Lower lobe of right lung (tissue), 2 donors: ENCODE data around the gene MACROD2. TPM values are rescaled to one million over a fixed set of nuclear protein-coding genes. Genes with fewer than 3 reads are reported as not detected.
A peak's percentile ranks its signal among the peaks of the same experiment; 100 is the strongest.
"Not testable (repeated sequence)": the region's sequence is repeated elsewhere in the genome, so short reads cannot be mapped to it uniquely, and the experiment has no call there.

Source experiments
- ATAC-seq, 2 donors: fragments of 200-7000 bp; cut with Tn5 transposase; one replicate each; pipeline ENCODE4 v1.9.1; 2020 to 2022; ENCODE audit warnings: mild to moderate bottlenecking in 2 of 2, moderate library complexity in 2 of 2
- DNase-seq: peaks from one replicate; pipeline ENCODE4 v3.0.0-alpha.2; 2020
- H3K27ac ChIP-seq: fragments of 200-600 bp; one replicate; pipeline ENCODE4 v1.8.0; 2022
- H3K27me3 ChIP-seq: fragments of 200-600 bp; one replicate; pipeline ENCODE4 v1.8.0; 2022; ENCODE audit warnings: low read depth
- H3K36me3 ChIP-seq: fragments of 200-600 bp; one replicate; pipeline ENCODE4 v1.8.0; 2022; ENCODE audit warnings: mild to moderate bottlenecking
- H3K4me1 ChIP-seq: fragments of 200-600 bp; one replicate; pipeline ENCODE4 v1.8.0; 2022
- H3K4me3 ChIP-seq: fragments of 200-600 bp; one replicate; pipeline ENCODE4 v1.8.0; 2022; ENCODE audit warnings: mild to moderate bottlenecking
- H3K9me3 ChIP-seq: fragments of 200-600 bp; one replicate; pipeline ENCODE4 v1.8.0; 2022
- intact Hi-C: fragments of 100-400 bp; cut with DNase I; formaldehyde crosslinking; loops from one replicate; pipeline ENCODE4 v1.11.0; 2022
- total RNA-seq: library from RNA; stranded (reverse); fragmentation: NEBNext Ultra II Directional; extraction: Animal tissue kit (Norgen Biotek cat#: 25700); gene quantifications from one replicate; pipeline ENCODE4 v1.2.1, GENCODE V29; 2021
- TF ChIP-seq, protein P1 (sequence below): fragments of 200-600 bp; IDR thresholded peaks from one replicate; pipeline ENCODE4 v1.8.0; 2022; ENCODE audit warnings: antibody characterized with exemption, mild to moderate bottlenecking
- donor health status: DM: no; HTN: yes; CAD: no; lungs with severe emphysema.

Gene MACROD2
- total RNA-seq, 1 donor from 2014 or later = 73.0 TPM

DNA sequence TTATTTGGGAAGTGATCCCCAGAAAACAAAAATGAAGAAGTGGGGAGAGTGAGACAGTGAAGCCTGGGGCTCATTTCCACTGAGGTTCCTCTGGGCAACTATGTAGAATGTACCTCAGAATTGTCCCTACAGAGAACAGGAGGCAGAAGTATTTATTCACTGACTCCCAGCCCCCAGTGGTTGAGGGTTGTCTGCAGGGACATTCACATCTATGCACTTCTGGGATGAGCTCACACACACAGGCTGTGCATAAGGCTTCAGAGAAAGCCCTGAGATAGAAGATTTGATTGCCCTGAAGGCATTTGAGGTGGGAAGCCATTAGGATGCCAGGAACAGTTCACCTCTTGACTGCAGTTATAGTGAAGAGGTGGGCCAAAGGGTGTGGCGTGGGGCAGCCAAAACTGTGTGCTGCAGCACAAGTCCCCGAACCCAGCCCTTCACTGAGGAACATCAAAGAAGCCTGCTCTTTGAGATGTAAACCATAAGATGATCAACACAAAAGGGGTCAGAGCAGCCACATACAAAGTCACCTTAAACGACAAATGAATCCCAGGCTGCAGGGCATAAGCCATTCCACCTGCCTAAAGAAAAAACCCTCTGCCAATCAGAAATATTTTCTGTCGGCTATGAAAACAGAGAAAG lies 1195.9 kb downstream of the MACROD2 start:
- Histone ChIP-seq H3K4me1 (no peaks in the 10 kb centered on the region), H3K36me3 (no peaks in the 10 kb centered on the region), H3K27me3 (no peaks in the 10 kb centered on the region), H3K9me3 (no peaks in the 10 kb centered on the region), H3K4me3 (no peak overlapping the region), H3K27ac (no peak overlapping the region)
- DNase-seq (no peak), ATAC-seq (no peak)
- intact Hi-C loops = no loop called here
- TF ChIP-seq, protein P1, sequence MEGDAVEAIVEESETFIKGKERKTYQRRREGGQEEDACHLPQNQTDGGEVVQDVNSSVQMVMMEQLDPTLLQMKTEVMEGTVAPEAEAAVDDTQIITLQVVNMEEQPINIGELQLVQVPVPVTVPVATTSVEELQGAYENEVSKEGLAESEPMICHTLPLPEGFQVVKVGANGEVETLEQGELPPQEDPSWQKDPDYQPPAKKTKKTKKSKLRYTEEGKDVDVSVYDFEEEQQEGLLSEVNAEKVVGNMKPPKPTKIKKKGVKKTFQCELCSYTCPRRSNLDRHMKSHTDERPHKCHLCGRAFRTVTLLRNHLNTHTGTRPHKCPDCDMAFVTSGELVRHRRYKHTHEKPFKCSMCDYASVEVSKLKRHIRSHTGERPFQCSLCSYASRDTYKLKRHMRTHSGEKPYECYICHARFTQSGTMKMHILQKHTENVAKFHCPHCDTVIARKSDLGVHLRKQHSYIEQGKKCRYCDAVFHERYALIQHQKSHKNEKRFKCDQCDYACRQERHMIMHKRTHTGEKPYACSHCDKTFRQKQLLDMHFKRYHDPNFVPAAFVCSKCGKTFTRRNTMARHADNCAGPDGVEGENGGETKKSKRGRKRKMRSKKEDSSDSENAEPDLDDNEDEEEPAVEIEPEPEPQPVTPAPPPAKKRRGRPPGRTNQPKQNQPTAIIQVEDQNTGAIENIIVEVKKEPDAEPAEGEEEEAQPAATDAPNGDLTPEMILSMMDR = no peak

DNA sequence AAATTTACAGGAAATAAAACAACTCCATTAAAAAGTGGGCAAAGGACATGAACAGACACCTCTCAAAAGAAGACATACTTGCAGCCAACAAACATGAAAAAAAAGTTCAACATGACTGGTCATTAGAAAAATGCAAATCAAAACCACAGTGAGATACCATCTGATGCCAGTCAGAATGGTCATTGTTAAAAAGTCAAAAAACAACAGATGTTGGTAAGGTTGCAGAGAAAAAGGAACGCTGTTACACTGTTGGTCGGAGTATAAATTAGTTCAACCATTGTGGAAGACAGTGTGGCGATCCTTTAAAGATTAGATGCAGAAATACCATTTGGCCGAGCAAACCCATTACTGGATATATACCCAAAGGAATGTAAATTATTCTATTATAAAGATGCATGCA lies 1200.1 kb downstream of the MACROD2 start:
- Histone ChIP-seq H3K4me1 (no peaks in the 10 kb centered on the region), H3K4me3 (no peak overlapping the region), H3K27me3 (no peaks in the 10 kb centered on the region), H3K9me3 (no peaks in the 10 kb centered on the region), H3K36me3 (no peaks in the 10 kb centered on the region), H3K27ac (no peak overlapping the region)
- no peak for ATAC-seq
- intact Hi-C loops = no loop called here
- no peak for DNase-seq
- TF ChIP-seq, protein P1 = no peak

DNA sequence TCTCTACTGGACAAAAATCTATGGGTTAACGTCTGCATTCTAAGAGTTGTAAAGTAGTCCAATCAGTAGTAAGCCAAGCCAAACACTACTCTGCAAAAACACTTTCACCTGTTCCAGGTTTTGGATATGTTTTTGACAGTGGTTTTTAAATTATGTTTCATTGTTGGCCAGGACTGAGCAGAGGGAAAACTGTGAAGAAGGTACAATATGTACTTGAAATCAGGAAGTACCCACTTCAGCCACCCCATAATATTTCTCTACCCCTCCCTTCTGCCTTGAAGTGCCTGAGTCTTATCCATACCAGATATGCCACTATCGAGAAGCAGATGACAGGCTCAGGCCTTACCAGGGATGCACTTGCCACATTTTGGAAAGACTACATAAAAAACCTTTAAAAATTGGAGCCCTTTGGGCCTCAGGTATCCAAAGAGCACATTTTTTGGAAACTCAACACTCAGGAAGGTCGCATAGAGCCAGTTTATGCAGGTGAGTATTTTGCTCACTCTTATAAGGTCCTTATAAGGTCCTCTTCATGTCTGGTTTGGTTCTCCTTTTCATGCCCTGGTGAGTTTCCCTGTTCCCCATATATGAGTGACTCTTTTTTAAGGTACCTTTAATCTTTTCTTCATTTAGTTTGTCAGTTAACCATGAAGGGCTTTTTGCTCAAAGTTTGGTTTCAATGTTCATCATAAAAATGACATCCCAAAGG lies 1201.4 kb downstream of the MACROD2 start:
- Histone ChIP-seq H3K4me3 (peak overlapping the region; percentile 43), H3K27ac (peak overlapping the region; percentile 59), H3K27me3 (no peaks in the 10 kb centered on the region), H3K4me1 (no peaks in the 10 kb centered on the region), H3K36me3 (no peaks in the 10 kb centered on the region), H3K9me3 (no peaks in the 10 kb centered on the region)
- TF ChIP-seq, protein P1 = no peak
- DNase-seq (no peak), ATAC-seq (peak; percentile 79 to 91)
- intact Hi-C loops = no loop called here

DNA sequence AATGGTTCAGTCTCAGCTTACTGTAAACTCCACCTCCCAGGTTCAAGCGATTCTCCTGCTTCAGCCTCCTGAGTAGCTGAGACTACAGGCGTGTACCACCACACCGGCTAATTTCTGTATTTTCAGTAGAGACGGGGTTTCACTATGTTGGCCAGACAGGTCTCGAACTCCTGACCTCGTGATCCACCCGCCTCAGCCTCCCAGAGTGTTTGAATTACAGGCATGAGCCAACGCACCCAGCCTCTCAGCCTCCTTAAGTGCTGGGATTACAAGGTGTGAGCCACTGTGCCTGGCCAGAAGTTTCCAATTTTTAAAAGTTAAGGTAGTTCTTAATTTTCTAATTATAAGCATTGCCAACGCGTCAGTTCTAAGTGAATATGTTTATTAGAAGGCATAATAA lies 1202.7 kb downstream of the MACROD2 start:
- H3K4me1 ChIP-seq, H3K36me3 ChIP-seq, intact Hi-C loops, H3K9me3 ChIP-seq, H3K27me3 ChIP-seq: not testable (repeated sequence)
- Histone ChIP-seq H3K4me3 (peak overlapping the region; percentile 43), H3K27ac (peak overlapping the region; percentile 37)
- DNase-seq = peak; percentile 37
- peak in 1 of 2 donors; percentile 22 for ATAC-seq

DNA sequence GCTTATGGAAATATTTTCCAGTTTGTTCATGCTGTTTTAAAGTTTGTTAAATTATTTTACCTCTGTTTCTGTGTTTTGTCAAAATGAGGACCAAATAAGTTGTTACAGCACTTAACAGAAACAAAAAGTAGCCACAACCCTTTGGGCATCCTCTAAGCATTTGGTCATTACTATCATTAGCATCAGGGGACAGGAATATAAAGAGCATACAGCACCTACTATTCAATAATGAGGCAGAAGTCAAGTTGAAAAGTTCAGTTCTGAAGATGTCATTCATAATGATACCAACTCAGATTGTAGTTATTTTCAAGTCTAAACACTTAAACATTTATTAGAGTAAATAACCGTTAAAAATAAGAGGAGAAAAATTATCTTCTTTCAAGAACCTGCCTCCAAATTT lies 1204.4 kb downstream of the MACROD2 start:
- ATAC-seq (no peak), DNase-seq (no peak)
- Histone ChIP-seq H3K4me1 (no peaks in the 10 kb centered on the region), H3K27ac (no peak overlapping the region), H3K27me3 (no peaks in the 10 kb centered on the region), H3K36me3 (no peaks in the 10 kb centered on the region), H3K9me3 (no peaks in the 10 kb centered on the region), H3K4me3 (peak overlapping the region; percentile 43)
- intact Hi-C loops = no loop called here
- TF ChIP-seq, protein P1 = no peak

DNA sequence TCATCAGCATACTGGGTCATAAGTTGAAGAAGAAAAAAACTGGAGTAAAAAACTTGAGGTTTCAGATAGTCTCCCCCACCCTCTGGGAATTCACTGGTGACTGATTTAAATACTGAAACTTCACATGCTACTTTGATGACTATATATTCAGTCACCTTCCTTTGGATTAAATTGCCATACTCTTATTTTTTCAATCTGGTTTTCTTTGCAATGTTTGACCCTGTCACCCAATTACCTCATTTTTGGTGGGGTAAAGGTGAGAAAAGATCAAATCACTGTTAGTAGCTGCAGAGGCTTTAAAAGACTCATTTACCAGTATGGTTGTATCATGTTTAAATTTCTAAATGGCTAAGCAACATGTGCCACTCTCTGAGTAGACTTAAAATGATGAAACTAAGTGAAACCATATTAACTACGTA lies 1204.8 kb downstream of the MACROD2 start:
- Histone ChIP-seq H3K36me3 (no peaks in the 10 kb centered on the region), H3K4me3 (no peak overlapping the region), H3K27ac (no peak overlapping the region), H3K27me3 (no peaks in the 10 kb centered on the region), H3K4me1 (no peaks in the 10 kb centered on the region), H3K9me3 (no peaks in the 10 kb centered on the region)
- ATAC-seq (no peak), DNase-seq (no peak)
- TF ChIP-seq, protein P1 = no peak
- intact Hi-C loops = no loop called here
